CD4-positive, alpha-beta T cell treated with Interleukin-6 for 4 hours (primary cell): ENCODE results near the gene ANKS3.

Experiments
- DNase-seq: peaks from one replicate; pipeline ENCODE4 v3.0.0-alpha.2; 2020; ENCODE audit warnings: mixed read lengths

ANKS3 gene

GRCh38 chr16:4664538-4665418, 69.3 kb downstream of the ANKS3 start:
- DNase-seq, result peak; percentile 80

GRCh38 chr16:4663777-4664465, 70.2 kb downstream of the ANKS3 start:
- peak; percentile 22 for DNase-seq

GRCh38 chr16:4663465-4663776, 70.7 kb downstream of the ANKS3 start:
- no peak for DNase-seq

GRCh38 chr16:4661661-4662060, 72.4 kb downstream of the ANKS3 start:
- no peak for DNase-seq

- peak; percentile 75 for DNase-seq
Observed at GRCh38 chr16:4660454-4661007, 73.5 kb downstream of the ANKS3 start.

GRCh38 chr16:4659363-4660353, 74.4 kb downstream of the ANKS3 start:
- no peak for DNase-seq

- no peak for DNase-seq
Observed at GRCh38 chr16:4656695-4657686, 77.1 kb downstream of the ANKS3 start.

GRCh38 chr16:4656221-4656620, 77.8 kb downstream of the ANKS3 start:
- DNase-seq, result no peak

- DNase-seq, result no peak
Observed at GRCh38 chr16:4655801-4656200, 78.3 kb downstream of the ANKS3 start.

- no peak for DNase-seq
Observed at GRCh38 chr16:4654964-4655590, 79.0 kb downstream of the ANKS3 start.

- DNase-seq, result no peak
Observed at GRCh38 chr16:4654011-4654963, 79.8 kb downstream of the ANKS3 start.

- DNase-seq, result no peak
Observed at GRCh38 chr16:4652561-4652960, 81.5 kb downstream of the ANKS3 start.

GRCh38 chr16:4651827-4652226, 82.2 kb downstream of the ANKS3 start:
- no peak for DNase-seq

GRCh38 chr16:4650443-4651074, 83.5 kb downstream of the ANKS3 start:
- peak; percentile 78 for DNase-seq

GRCh38 chr16:4649744-4650442, 84.2 kb downstream of the ANKS3 start:
- DNase-seq, result peak; percentile 23

- no peak for DNase-seq
Observed at GRCh38 chr16:4648917-4649316, 85.2 kb downstream of the ANKS3 start.

- DNase-seq, result no peak
Observed at GRCh38 chr16:4647644-4647980, 86.5 kb downstream of the ANKS3 start.

- peak; percentile 25 for DNase-seq
Observed at GRCh38 chr16:4646773-4647643, 87.1 kb downstream of the ANKS3 start.
